Endodermal cell (in vitro differentiated cells): ENCODE results near the gene LIPN. TPM values are rescaled to one million over a fixed set of nuclear protein-coding genes. Genes with fewer than 3 reads are reported as not detected.

Source experiments
- DNase-seq: peaks from one replicate; pipeline ENCODE4 v3.0.0-alpha.2; 2017
- H3K27ac ChIP-seq: 2 replicates; pipeline ENCODE4 v1.5.1; 2013; ENCODE audit warnings: mild to moderate bottlenecking, low read depth, low read length, moderate library complexity
- H3K27me3 ChIP-seq: 2 replicates; pipeline ENCODE4 v1.6.1; 2013; ENCODE audit warnings: mild to moderate bottlenecking, low read length, moderate library complexity; ENCODE audit not compliant: insufficient read depth, control insufficient read depth, poor library complexity, severe bottlenecking
- H3K36me3 ChIP-seq: 2 replicates; pipeline ENCODE4 v1.7.0; 2013; ENCODE audit warnings: mild to moderate bottlenecking, low read length, moderate library complexity; ENCODE audit not compliant: control insufficient read depth, insufficient read depth
- H3K4me1 ChIP-seq: one replicate; pipeline ENCODE4 v1.7.0; 2013; ENCODE audit warnings: low read length; ENCODE audit not compliant: control insufficient read depth, insufficient read depth
- H3K4me3 ChIP-seq: 2 replicates; pipeline ENCODE4 v1.5.1; 2013; ENCODE audit warnings: mild to moderate bottlenecking, low read length, moderate library complexity
- H3K9ac ChIP-seq: 2 replicates; pipeline ENCODE4 v1.6.1; 2013; ENCODE audit warnings: mild to moderate bottlenecking, low read length, moderate library complexity; ENCODE audit not compliant: poor library complexity, severe bottlenecking; ENCODE audit errors: extremely low read depth
- H3K9me3 ChIP-seq: 2 replicates; pipeline ENCODE4 v1.6.1; 2013; ENCODE audit warnings: mild to moderate bottlenecking, low read length, moderate library complexity; ENCODE audit not compliant: control insufficient read depth
- H3K27ac Mint-ChIP-seq: 2 replicates; pipeline ENCODE4 v1.8.0; 2020; ENCODE audit warnings: mixed read lengths
- H3K27me3 Mint-ChIP-seq: 2 replicates; pipeline ENCODE4 v1.8.0; 2021; ENCODE audit warnings: mild to moderate bottlenecking, mixed read lengths; ENCODE audit not compliant: insufficient read depth
- H3K36me3 Mint-ChIP-seq: 2 replicates; pipeline ENCODE4 v1.8.0; 2020; ENCODE audit warnings: low read depth, mixed read lengths
- H3K4me1 Mint-ChIP-seq: 2 replicates; pipeline ENCODE4 v1.8.0; 2020; ENCODE audit warnings: mixed read lengths
- H3K4me3 Mint-ChIP-seq: 2 replicates; pipeline ENCODE4 v1.8.0; 2020; ENCODE audit warnings: mild to moderate bottlenecking, moderate library complexity, mixed read lengths
- H3K9me3 Mint-ChIP-seq: 2 replicates; pipeline ENCODE4 v1.8.0; 2020; ENCODE audit warnings: mild to moderate bottlenecking, mixed read lengths
- WGBS, 2 experiments: methylation state at CpG; one replicate each; pipeline versions ENCODE4 v1.1.5 to v1.1.7; 2013; ENCODE audit warnings: missing lambda C conversion rate in 2 of 2, mixed read lengths in 1 of 2; ENCODE audit not compliant: insufficient coverage in 1 of 2, insufficient read length in 1 of 2; 5-methylcytosine and 5-hydroxymethylcytosine counted together
- total RNA-seq, 2 donors: library from RNA; stranded (reverse); fragmentation: NEBNext Ultra II Directional in 1 of 2; extraction: Animal tissue kit (Norgen Biotek cat#: 25700) in 1 of 2; gene quantifications; 2 replicates in 1 of 2; 3 replicates in 1 of 2; pipeline ENCODE4 v1.2.1, GENCODE V29; 2021
- TF ChIP-seq, protein P1 (sequence below): fragments of 200-600 bp; sonication (generic); conservative IDR thresholded peaks from 2 replicates; pipeline ENCODE4 v1.5.0; 2021; ENCODE audit warnings: antibody characterized with exemption, mild to moderate bottlenecking

The LIPN gene
- total RNA-seq, 2 donors from 2014 or later: not detected

GRCh38 chr10:88827671-88828070 is 67.9 kb downstream of the LIPN start:
- no peak for DNase-seq
- TF ChIP-seq, protein P1, sequence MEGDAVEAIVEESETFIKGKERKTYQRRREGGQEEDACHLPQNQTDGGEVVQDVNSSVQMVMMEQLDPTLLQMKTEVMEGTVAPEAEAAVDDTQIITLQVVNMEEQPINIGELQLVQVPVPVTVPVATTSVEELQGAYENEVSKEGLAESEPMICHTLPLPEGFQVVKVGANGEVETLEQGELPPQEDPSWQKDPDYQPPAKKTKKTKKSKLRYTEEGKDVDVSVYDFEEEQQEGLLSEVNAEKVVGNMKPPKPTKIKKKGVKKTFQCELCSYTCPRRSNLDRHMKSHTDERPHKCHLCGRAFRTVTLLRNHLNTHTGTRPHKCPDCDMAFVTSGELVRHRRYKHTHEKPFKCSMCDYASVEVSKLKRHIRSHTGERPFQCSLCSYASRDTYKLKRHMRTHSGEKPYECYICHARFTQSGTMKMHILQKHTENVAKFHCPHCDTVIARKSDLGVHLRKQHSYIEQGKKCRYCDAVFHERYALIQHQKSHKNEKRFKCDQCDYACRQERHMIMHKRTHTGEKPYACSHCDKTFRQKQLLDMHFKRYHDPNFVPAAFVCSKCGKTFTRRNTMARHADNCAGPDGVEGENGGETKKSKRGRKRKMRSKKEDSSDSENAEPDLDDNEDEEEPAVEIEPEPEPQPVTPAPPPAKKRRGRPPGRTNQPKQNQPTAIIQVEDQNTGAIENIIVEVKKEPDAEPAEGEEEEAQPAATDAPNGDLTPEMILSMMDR: no peak
- Histone ChIP-seq H3K27me3 (peaks cover 89% of the 10 kb centered on the region), H3K9ac (no peak overlapping the region), H3K4me1 (no peaks in the 10 kb centered on the region), H3K4me3 (no peak overlapping the region), H3K36me3 (no peaks in the 10 kb centered on the region), H3K27ac (no peak overlapping the region), H3K9me3 (no peaks in the 10 kb centered on the region)
- Mint-ChIP-seq H3K4me1 (peaks cover 6% of the 10 kb centered on the region), H3K36me3 (no peaks in the 10 kb centered on the region), H3K4me3 (no peak overlapping the region), H3K27ac (no peak overlapping the region), H3K27me3 (peaks cover 70% of the 10 kb centered on the region), H3K9me3 (no peaks in the 10 kb centered on the region)
- 95% methylated on average over 2 of the region's 2 CpGs; no CpG with 5 or more reads in 1 of the 2 experiments for WGBS, 2 experiments

GRCh38 chr10:88828310-88828709 is 68.5 kb downstream of the LIPN start:
- Histone ChIP-seq H3K27ac (no peak overlapping the region), H3K9ac (no peak overlapping the region), H3K4me1 (no peaks in the 10 kb centered on the region), H3K4me3 (no peak overlapping the region), H3K9me3 (no peaks in the 10 kb centered on the region), H3K27me3 (peaks cover 90% of the 10 kb centered on the region), H3K36me3 (no peaks in the 10 kb centered on the region)
- Mint-ChIP-seq H3K27ac (no peak overlapping the region), H3K9me3 (no peaks in the 10 kb centered on the region), H3K27me3 (peaks cover 76% of the 10 kb centered on the region), H3K4me1 (peaks cover 9% of the 10 kb centered on the region), H3K36me3 (no peaks in the 10 kb centered on the region), H3K4me3 (no peak overlapping the region)
- TF ChIP-seq, protein P1: no peak
- no peak for DNase-seq
- 85% methylated on average over 1 of the region's 1 CpG; no CpG with 5 or more reads in 1 of the 2 experiments for WGBS, 2 experiments

Other genes with a start within 250 kb of the LIPN start
- 10 to 100 TPM; 10.1 to 12.3 TPM for gene RNLS, start 176.7 kb upstream of the LIPN start, total RNA-seq
- gene LIPJ, start 173.3 kb upstream of the LIPN start, total RNA-seq: not detected
- gene LIPF, start 95.6 kb upstream of the LIPN start, total RNA-seq: not detected
- not detected for gene LIPK, start 53.8 kb upstream of the LIPN start, total RNA-seq
- gene LIPM, start 42.7 kb downstream of the LIPN start, total RNA-seq: not detected
- not detected for gene ANKRD22, start 91.8 kb downstream of the LIPN start, total RNA-seq
- 1 to 10 TPM; 1.2 to 4.1 TPM for gene STAMBPL1, start 120.2 kb downstream of the LIPN start, total RNA-seq
- gene ACTA2, start 192.8 kb downstream of the LIPN start, total RNA-seq: not detected
- gene FAS, start 230.8 kb downstream of the LIPN start, total RNA-seq: under 1 TPM in 1 of 2 donors, not detected in 1; 0.95 TPM